Endothelial cell of umbilical vein (primary cell): ENCODE data around the gene PDE4B. TPM values are rescaled to one million over a fixed set of nuclear protein-coding genes. Genes with fewer than 3 reads are reported as not detected.

Source experiments
- BruUV-seq: library from RNA; stranded (reverse); fragments of 400-500 nt; replicated peaks from 2 replicates; lab custom pipeline; 2021; lab: Mats Ljungman, UMichigan
- CTCF ChIA-PET: fragments of 300-600, 350-600 bp; sonication (Branson Sonifier 250); formaldehyde crosslinking; loops from one replicate; lab custom pipeline; 2021; ENCODE audit warnings: antibody characterized with exemption, inconsistent platforms; lab: Charles Lee
- POLR2A ChIA-PET: fragments of 300-600, 350-600 bp; sonication (Branson Sonifier 250); formaldehyde crosslinking; loops from one replicate; lab custom pipeline; 2021; ENCODE audit warnings: antibody characterized with exemption, inconsistent platforms; lab: Charles Lee
- DNase-seq: peaks from one replicate; pipeline ENCODE4 v3.0.0-alpha.2; 2011; ENCODE audit warnings: low read depth, low spot score
- FAIRE-seq: peaks from 2 replicates; lab custom pipeline; 2011; peaks lifted over from hg19 to GRCh38; lab: Jason Lieb, UNC
- H2AFZ ChIP-seq: 2 replicates; pipeline ENCODE4 v1.6.0; 2012; ENCODE audit warnings: low read depth, low read length, control low read depth, inconsistent platforms
- H3K27ac ChIP-seq: 2 replicates; pipeline ENCODE4 v1.5.1; 2011; ENCODE audit warnings: low read depth, mild to moderate bottlenecking, control low read depth, low read length, moderate library complexity; ENCODE audit not compliant: insufficient read depth
- H3K27me3 ChIP-seq, 2 experiments: 2 replicates each; pipeline versions ENCODE4 v1.6.0 to v1.6.1; 2011; ENCODE audit warnings: low read length in 2 of 2, mixed read lengths in 1 of 2; ENCODE audit not compliant: control insufficient read depth in 2 of 2, insufficient read depth in 2 of 2
- H3K36me3 ChIP-seq, 2 experiments: 2 replicates in 1 of 2; 3 replicates in 1 of 2; pipeline ENCODE4 v1.5.1; 2011; ENCODE audit warnings: low read length in 2 of 2, mild to moderate bottlenecking in 1 of 2, moderate library complexity in 1 of 2; ENCODE audit not compliant: control insufficient read depth in 2 of 2, insufficient read depth in 2 of 2; ENCODE audit errors: extremely low read depth in 1 of 2
- H3K4me1 ChIP-seq: 3 replicates; pipeline ENCODE4 v1.5.1; 2011; ENCODE audit warnings: mild to moderate bottlenecking, low read length; ENCODE audit not compliant: control insufficient read depth, insufficient read depth; ENCODE audit errors: extremely low read depth
- H3K4me2 ChIP-seq: 2 replicates; pipeline ENCODE4 v1.6.1; 2011; ENCODE audit warnings: low read length, control low read depth, mixed read lengths; ENCODE audit not compliant: insufficient read depth
- H3K4me3 ChIP-seq, 3 experiments: fragments of 200-600 bp in 1 of 3; sonication (generic), shearing (Covaris generic) in 1 of 3; replicated peaks in 1 of 3; 2 replicates each; pipeline ENCODE4 v1.5.1; 2011 to 2016; ENCODE audit warnings: control low read depth in 3 of 3, low read length in 3 of 3, mild to moderate bottlenecking in 2 of 3, inconsistent platforms in 1 of 3, low read depth in 1 of 3, moderate library complexity in 1 of 3; ENCODE audit not compliant: insufficient read depth in 1 of 3
- H3K79me2 ChIP-seq: 2 replicates; pipeline ENCODE4 v1.6.0; 2012; ENCODE audit warnings: low read length, inconsistent platforms; ENCODE audit not compliant: control insufficient read depth, insufficient read depth
- H3K9ac ChIP-seq: replicated peaks from 2 replicates; pipeline ENCODE3; 2011; ENCODE audit warnings: low read length, control low read depth; ENCODE audit not compliant: insufficient read depth; ENCODE audit errors: extremely low read depth
- H3K9me1 ChIP-seq: replicated peaks from 3 replicates; pipeline ENCODE4 v1.6.0; 2011; ENCODE audit warnings: mild to moderate bottlenecking, low read length; ENCODE audit not compliant: control insufficient read depth, insufficient read depth; ENCODE audit errors: extremely low read depth
- H3K9me3 ChIP-seq: replicated peaks from 2 replicates; pipeline ENCODE4 v1.5.1; 2012; ENCODE audit warnings: low read length, inconsistent platforms; ENCODE audit not compliant: control insufficient read depth, insufficient read depth
- H4K20me1 ChIP-seq: replicated peaks from 2 replicates; pipeline ENCODE3; 2011; ENCODE audit warnings: mild to moderate bottlenecking, low read length; ENCODE audit not compliant: control insufficient read depth, insufficient read depth; ENCODE audit errors: extremely low read depth
- CTCF ChIP-seq, 2 donors: IDR thresholded peaks; 1 replicate in 1 of 2; 2 replicates in 1 of 2; pipeline ENCODE4 v1.5.1; 2011; ENCODE audit warnings: low read length in 2 of 2, mild to moderate bottlenecking in 2 of 2, moderate library complexity in 2 of 2, control low read depth in 1 of 2, inconsistent platforms in 1 of 2, low read depth in 1 of 2; ENCODE audit not compliant: insufficient read depth in 1 of 2; ENCODE audit errors: extremely low read depth in 1 of 2
- EZH2 ChIP-seq: IDR thresholded peaks from 2 replicates; pipeline ENCODE4 v1.6.1; 2012; ENCODE audit warnings: borderline replicate concordance, low read depth, mild to moderate bottlenecking, moderate library complexity, low read length, inconsistent platforms; ENCODE audit not compliant: severe bottlenecking
- FOS ChIP-seq: IDR thresholded peaks from 2 replicates; pipeline ENCODE4 v1.6.1; 2011; ENCODE audit warnings: mild to moderate bottlenecking, low read length, moderate library complexity, borderline replicate concordance; ENCODE audit not compliant: insufficient read depth
- GATA2 ChIP-seq: IDR thresholded peaks from 2 replicates; pipeline ENCODE4 v1.7.0; 2011; ENCODE audit warnings: low read depth, mild to moderate bottlenecking, moderate library complexity, mixed read lengths, low read length; ENCODE audit not compliant: insufficient read length, insufficient read depth
- JUN ChIP-seq: IDR thresholded peaks from 2 replicates; pipeline ENCODE4 v1.6.1; 2011; ENCODE audit warnings: borderline replicate concordance, low read depth; ENCODE audit not compliant: insufficient read length, insufficient read depth
- MAX ChIP-seq: IDR thresholded peaks from 2 replicates; pipeline ENCODE4 v1.6.1; 2011; ENCODE audit not compliant: insufficient read depth, insufficient read length
- MYC ChIP-seq: IDR thresholded peaks from one replicate; pipeline ENCODE4 v1.6.1; 2011; ENCODE audit warnings: mild to moderate bottlenecking, low read depth, low read length
- POLR2A ChIP-seq: IDR thresholded peaks from 2 replicates; pipeline ENCODE4 v1.6.1; 2012; ENCODE audit warnings: low read depth, mild to moderate bottlenecking, control low read depth, low read length
- POLR2AphosphoS5 ChIP-seq: IDR thresholded peaks from 2 replicates; pipeline ENCODE4 v1.6.1; 2012; ENCODE audit warnings: low read depth, mild to moderate bottlenecking, control low read depth, low read length, moderate library complexity; ENCODE audit not compliant: insufficient read depth
- dilution Hi-C: fragments of 300-500 bp; cut with MboI; formaldehyde crosslinking; loops from one replicate; pipeline ENCODE4 v1.15.0; 2019; ENCODE audit warnings: low sequenced_read_pairs; ENCODE audit not compliant: extremely low pct_ligation_motif_present
- intact Hi-C: fragments of 100-400 bp; cut with micrococcal nuclease; formaldehyde crosslinking; loops from one replicate; pipeline ENCODE4 v1.10.0; 2022
- polyA plus RNA-seq, 4 experiments: library from polyadenylated mRNA; depleted of rRNA in 3 of 4; stranded (reverse) in 3 of 4; unstranded in 1 of 4; fragments of >200 nt; gene quantifications; 2 replicates each; pipeline versions ENCODE4 v1.2.1 to v1.2.3, GENCODE V29; 2011 to 2012; ENCODE audit warnings: missing spikeins in 1 of 4
- total RNA-seq: library from RNA; stranded (reverse); gene quantifications from 2 replicates; pipeline ENCODE4 v1.2.3, GENCODE V29; 2021

PDE4B gene
- total and polyA plus RNA-seq, 2 donors (not counting 3 experiments of a cell fraction or from before 2014, with no cell fraction given), result 63.5 to 69.8 TPM

- Histone ChIP-seq H3K27ac (no peak overlapping the region), H3K9ac (no peak overlapping the region), H3K4me3 (no peak overlapping the region), H3K9me1 (no peaks in the 10 kb centered on the region), H3K4me2 (no peak overlapping the region), H2AFZ (no peak overlapping the region), H3K79me2 (no peaks in the 10 kb centered on the region), H4K20me1 (no peaks in the 10 kb centered on the region), H3K9me3 (no peaks in the 10 kb centered on the region), H3K4me1 (no peaks in the 10 kb centered on the region), H3K36me3 (no peaks in the 10 kb centered on the region), H3K27me3 (peaks cover 0 to 4% of the 10 kb centered on the region in 2 experiments)
- DNase-seq, result no peak
- no peak for TF ChIP-seq EZH2
- TF ChIP-seq MYC, result no peak
- no peak for TF ChIP-seq POLR2AphosphoS5
- TF ChIP-seq CTCF (IDR thresholded peaks at IDR 0.05; ENCODE audit: extremely low read depth in 1 of 2, insufficient read depth in 1 of 2, low read depth in 1 of 2, low read length in 2 of 2), result no peak
- TF ChIP-seq MAX, result no peak
- TF ChIP-seq JUN, result no peak
- no peak for TF ChIP-seq GATA2
- TF ChIP-seq FOS, result no peak
- TF ChIP-seq POLR2A, result no peak
- ChIA-PET POLR2A (no interaction called here), CTCF (interaction anchor here (1.5 kb wide), 1 partner anchor 18 kb away, joined by 3 read pairs; no protein-coding TSS in a partner anchor)
- no peak for FAIRE-seq
- no TSS peak for BruUV-seq
- intact Hi-C loops (no loop called here), dilution Hi-C loops (no loop called here)
These were observed 382.4 kb downstream of the PDE4B start for GRCh38 chr1:66175098-66175497.
